ENCODE data around the gene DAPK1. TPM values are rescaled to one million over a fixed set of nuclear protein-coding genes. Genes with fewer than 3 reads are reported as not detected.

Gene DAPK1
- total RNA-seq, 1 experiment from 2014 or later: not detected

DNA sequence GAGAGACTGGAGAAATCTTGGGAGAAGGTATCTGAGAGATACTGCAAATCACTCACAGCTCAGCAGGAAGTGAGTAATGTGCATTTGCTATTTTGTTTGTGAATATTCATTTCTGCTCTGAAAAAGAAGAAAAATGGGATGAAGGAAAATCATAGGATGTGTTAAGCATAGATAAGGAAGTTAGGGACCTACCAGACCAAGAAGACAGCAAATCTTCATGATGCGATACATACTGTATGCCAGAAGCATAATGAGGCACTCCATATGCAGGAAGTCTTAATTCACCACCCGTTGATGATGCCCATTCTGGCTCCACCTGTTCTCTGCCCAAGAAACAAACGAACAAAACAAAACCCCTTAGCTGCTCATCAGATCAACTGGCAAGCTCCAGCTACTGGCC, 6.1 kb upstream of the DAPK1 start:
- no peak overlapping the region for H3K4me2 ChIP-seq (ENCODE audit: low read depth, low read length, poor library complexity, severe bottlenecking)
- H3K36me3 ChIP-seq (ENCODE audit: insufficient read depth, low read length): no peaks in the 10 kb centered on the region
- no peaks in the 10 kb centered on the region for H3K27me3 ChIP-seq (ENCODE audit: low read length)
- DNase-seq: no peak
- no peak overlapping the region for H3K4me3 ChIP-seq (ENCODE audit: low read length)
- no peak overlapping the region for H2AFZ ChIP-seq (ENCODE audit: low read length)
- H3K9me2 ChIP-seq (replicated peaks; ENCODE audit: insufficient read depth, low read length): no peaks in the 10 kb centered on the region
- H3K9me3 ChIP-seq (ENCODE audit: low read length): no peaks in the 10 kb centered on the region
- H3K79me2 ChIP-seq (ENCODE audit: low read length): no peaks in the 10 kb centered on the region
- no peaks in the 10 kb centered on the region for H4K20me1 ChIP-seq (ENCODE audit: insufficient read depth, low read depth, low read length)
- H3K27ac ChIP-seq (ENCODE audit: low read length): no peak overlapping the region
- H3K4me1 ChIP-seq (ENCODE audit: low read length): no peaks in the 10 kb centered on the region
- H3K9ac ChIP-seq (ENCODE audit: low read length): no peak overlapping the region

DNA sequence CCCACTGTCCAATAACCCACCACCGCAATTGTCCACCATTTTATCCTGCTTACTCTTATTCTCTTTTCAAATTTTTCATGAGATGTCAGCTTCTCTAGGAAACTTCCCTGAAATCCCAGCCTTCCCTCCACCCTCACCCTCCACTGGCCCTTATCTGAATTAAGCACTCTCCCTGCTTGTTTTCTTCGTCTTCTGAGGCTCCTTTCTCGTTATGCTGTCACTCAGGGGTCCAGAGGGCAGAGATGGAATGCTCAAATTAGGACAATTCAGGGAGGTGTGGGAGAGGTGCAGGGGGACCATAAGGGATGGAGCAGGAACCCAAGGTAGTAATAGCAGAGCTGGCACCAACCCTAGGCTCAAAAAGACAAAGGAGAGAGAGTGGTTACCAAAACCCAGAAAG, 5.0 kb upstream of the DAPK1 start:
- H2AFZ ChIP-seq (ENCODE audit: low read length): no peak overlapping the region

DNA sequence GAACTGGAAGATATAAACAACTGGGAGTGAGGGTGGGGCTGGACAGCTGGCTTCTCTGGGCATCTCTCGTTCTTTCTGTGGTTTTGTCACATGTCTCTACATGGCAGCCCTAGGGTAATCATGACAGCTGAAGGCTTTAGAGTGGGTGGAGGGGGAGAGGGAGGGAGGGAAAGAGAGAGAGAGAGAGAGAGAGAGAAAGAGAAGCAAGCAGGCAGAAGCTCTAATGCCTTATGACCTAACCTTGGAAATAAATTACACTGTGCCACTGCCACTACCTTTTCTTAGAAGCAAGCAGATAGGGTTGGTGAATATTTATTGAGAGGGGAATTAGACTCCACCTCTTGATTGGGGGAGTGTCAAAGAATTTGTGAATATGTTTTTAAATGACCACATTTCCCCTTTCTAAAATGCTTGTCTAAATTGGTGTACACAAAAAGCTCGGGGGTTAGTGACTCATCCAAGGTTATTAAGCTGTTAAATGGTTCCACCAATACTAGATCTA, 2.6 kb upstream of the DAPK1 start:
- Histone ChIP-seq H3K27me3 (ENCODE audit: low read length) (no peaks in the 10 kb centered on the region), H3K79me2 (ENCODE audit: low read length) (no peaks in the 10 kb centered on the region), H3K27ac (ENCODE audit: low read length) (no peak overlapping the region), H3K9ac (ENCODE audit: low read length) (no peak overlapping the region), H3K36me3 (ENCODE audit: insufficient read depth, low read length) (no peaks in the 10 kb centered on the region), H3K4me2 (ENCODE audit: low read depth, low read length, poor library complexity, severe bottlenecking) (no peak overlapping the region), H3K4me1 (ENCODE audit: low read length) (no peaks in the 10 kb centered on the region), H2AFZ (ENCODE audit: low read length) (no peak overlapping the region), H3K9me3 (ENCODE audit: low read length) (no peaks in the 10 kb centered on the region), H3K9me2 (replicated peaks; ENCODE audit: insufficient read depth, low read length) (no peaks in the 10 kb centered on the region), H4K20me1 (ENCODE audit: insufficient read depth, low read depth, low read length) (no peaks in the 10 kb centered on the region), H3K4me3 (ENCODE audit: low read length) (no peak overlapping the region)
- DNase-seq: no peak

More for the DNA sequence above, 5.0 kb upstream of the DAPK1 start:
- DNase-seq: no peak
- no peaks in the 10 kb centered on the region for H4K20me1 ChIP-seq (ENCODE audit: insufficient read depth, low read depth, low read length)
- H3K36me3 ChIP-seq (ENCODE audit: insufficient read depth, low read length): no peaks in the 10 kb centered on the region
- H3K9me3 ChIP-seq (ENCODE audit: low read length): no peaks in the 10 kb centered on the region
- no peaks in the 10 kb centered on the region for H3K4me1 ChIP-seq (ENCODE audit: low read length)
- no peaks in the 10 kb centered on the region for H3K27me3 ChIP-seq (ENCODE audit: low read length)
- no peak overlapping the region for H3K4me2 ChIP-seq (ENCODE audit: low read depth, low read length, poor library complexity, severe bottlenecking)
- H3K9ac ChIP-seq (ENCODE audit: low read length): no peak overlapping the region
- H3K9me2 ChIP-seq (replicated peaks; ENCODE audit: insufficient read depth, low read length): no peaks in the 10 kb centered on the region
- H3K27ac ChIP-seq (ENCODE audit: low read length): no peak overlapping the region
- no peak overlapping the region for H3K4me3 ChIP-seq (ENCODE audit: low read length)
- no peaks in the 10 kb centered on the region for H3K79me2 ChIP-seq (ENCODE audit: low read length)

DNA sequence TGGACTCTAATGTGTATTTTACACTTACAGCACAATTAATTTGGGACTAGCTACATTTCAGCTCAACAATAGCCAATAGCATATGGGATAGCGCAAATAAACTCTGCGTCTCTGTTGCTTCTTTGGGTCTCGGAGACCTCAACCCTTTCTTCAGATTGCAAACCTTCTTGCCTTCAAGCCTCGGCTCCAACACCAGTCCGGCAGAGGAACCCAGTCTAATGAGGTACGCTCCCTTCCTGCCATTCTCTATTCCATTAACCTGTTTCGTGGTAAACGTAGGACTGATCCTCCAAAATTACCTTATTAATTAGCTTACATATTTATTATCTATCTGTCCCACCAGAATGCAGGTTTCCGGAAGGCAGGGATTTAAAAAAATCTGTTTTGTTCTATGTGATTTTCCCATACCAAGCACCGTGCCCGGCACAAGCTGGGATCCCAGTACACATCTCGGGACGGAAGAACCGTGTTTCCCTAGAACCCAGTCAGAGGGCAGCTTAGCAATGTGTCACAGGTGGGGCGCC, 525 bp upstream of the DAPK1 start:
- H3K4me3 ChIP-seq (ENCODE audit: low read length): no peak overlapping the region
- H3K9ac ChIP-seq (ENCODE audit: low read length): no peak overlapping the region
- H3K27me3 ChIP-seq (ENCODE audit: low read length): no peaks in the 10 kb centered on the region
- H3K9me2 ChIP-seq (replicated peaks; ENCODE audit: insufficient read depth, low read length): no peaks in the 10 kb centered on the region
- no peak overlapping the region for H3K4me2 ChIP-seq (ENCODE audit: low read depth, low read length, poor library complexity, severe bottlenecking)
- H3K79me2 ChIP-seq (ENCODE audit: low read length): no peaks in the 10 kb centered on the region
- no peaks in the 10 kb centered on the region for H3K36me3 ChIP-seq (ENCODE audit: insufficient read depth, low read length)
- no peak for DNase-seq
- H3K9me3 ChIP-seq (ENCODE audit: low read length): no peaks in the 10 kb centered on the region
- H3K4me1 ChIP-seq (ENCODE audit: low read length): no peaks in the 10 kb centered on the region
- no peak overlapping the region for H3K27ac ChIP-seq (ENCODE audit: low read length)
- H4K20me1 ChIP-seq (ENCODE audit: insufficient read depth, low read depth, low read length): no peaks in the 10 kb centered on the region
- H2AFZ ChIP-seq (ENCODE audit: low read length): no peak overlapping the region

DNA sequence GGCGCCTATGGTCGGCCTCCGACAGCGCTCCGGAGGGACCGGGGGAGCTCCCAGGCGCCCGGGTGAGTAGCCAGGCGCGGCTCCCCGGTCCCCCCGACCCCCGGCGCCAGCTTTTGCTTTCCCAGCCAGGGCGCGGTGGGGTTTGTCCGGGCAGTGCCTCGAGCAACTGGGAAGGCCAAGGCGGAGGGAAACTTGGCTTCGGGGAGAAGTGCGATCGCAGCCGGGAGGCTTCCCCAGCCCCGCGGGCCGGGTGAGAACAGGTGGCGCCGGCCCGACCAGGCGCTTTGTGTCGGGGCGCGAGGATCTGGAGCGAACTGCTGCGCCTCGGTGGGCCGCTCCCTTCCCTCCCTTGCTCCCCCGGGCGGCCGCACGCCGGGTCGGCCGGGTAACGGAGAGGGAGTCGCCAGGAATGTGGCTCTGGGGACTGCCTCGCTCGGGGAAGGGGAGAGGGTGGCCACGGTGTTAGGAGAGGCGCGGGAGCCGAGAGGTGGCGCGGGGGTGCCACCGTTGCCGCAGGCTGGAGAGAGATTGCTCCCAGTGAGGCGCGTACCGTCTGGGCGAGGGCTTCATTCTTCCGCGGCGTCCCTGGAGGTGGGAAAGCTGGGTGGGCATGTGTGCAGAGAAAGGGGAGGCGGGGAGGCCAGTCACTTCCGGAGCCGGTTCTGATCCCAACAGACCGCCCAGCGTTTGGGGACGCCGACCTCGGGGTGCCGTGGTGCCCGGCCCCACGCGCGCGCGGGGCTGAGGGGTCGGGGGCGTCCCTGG, 561 bp downstream of the DAPK1 start:
- Histone ChIP-seq H3K9me3 (ENCODE audit: low read length) (no peaks in the 10 kb centered on the region), H3K4me2 (ENCODE audit: low read depth, low read length, poor library complexity, severe bottlenecking) (no peak overlapping the region), H3K27ac (ENCODE audit: low read length) (no peak overlapping the region), H3K27me3 (ENCODE audit: low read length) (no peaks in the 10 kb centered on the region), H3K4me3 (ENCODE audit: low read length) (no peak overlapping the region), H3K36me3 (ENCODE audit: insufficient read depth, low read length) (no peaks in the 10 kb centered on the region), H3K79me2 (ENCODE audit: low read length) (no peaks in the 10 kb centered on the region), H2AFZ (ENCODE audit: low read length) (no peak overlapping the region), H4K20me1 (ENCODE audit: insufficient read depth, low read depth, low read length) (no peaks in the 10 kb centered on the region), H3K9me2 (replicated peaks; ENCODE audit: insufficient read depth, low read length) (no peaks in the 10 kb centered on the region), H3K4me1 (ENCODE audit: low read length) (no peaks in the 10 kb centered on the region), H3K9ac (ENCODE audit: low read length) (no peak overlapping the region)
- no peak for DNase-seq

DNA sequence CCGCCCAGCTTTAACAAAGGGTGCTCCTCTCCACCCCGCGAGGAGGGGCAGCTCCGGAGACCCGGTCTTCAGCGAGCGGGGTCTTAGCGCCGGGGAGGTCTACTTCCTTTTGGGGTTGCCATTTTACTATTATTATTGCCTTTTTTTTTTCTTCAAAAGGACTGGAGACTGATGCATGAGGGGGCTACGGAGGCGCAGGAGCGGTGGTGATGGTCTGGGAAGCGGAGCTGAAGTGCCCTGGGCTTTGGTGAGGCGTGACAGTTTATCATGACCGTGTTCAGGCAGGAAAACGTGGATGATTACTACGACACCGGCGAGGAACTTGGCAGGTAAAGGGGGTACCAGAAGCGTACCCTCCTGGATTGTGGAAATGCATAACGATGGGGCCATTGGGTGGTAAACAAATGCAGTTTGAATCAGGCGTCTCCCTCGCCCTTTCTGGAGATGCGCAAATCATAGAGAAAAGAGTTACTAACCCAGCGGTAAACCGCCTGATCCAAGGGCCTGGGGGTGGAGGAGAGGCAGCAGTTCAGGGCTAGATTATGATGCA, 1.2 kb downstream of the DAPK1 start:
- H3K36me3 ChIP-seq (ENCODE audit: insufficient read depth, low read length): no peaks in the 10 kb centered on the region
- H3K9me3 ChIP-seq (ENCODE audit: low read length): no peaks in the 10 kb centered on the region
- DNase-seq: no peak
- no peak overlapping the region for H3K4me2 ChIP-seq (ENCODE audit: low read depth, low read length, poor library complexity, severe bottlenecking)
- no peak overlapping the region for H3K9ac ChIP-seq (ENCODE audit: low read length)
- H3K27me3 ChIP-seq (ENCODE audit: low read length): no peaks in the 10 kb centered on the region
- H3K27ac ChIP-seq (ENCODE audit: low read length): no peak overlapping the region
- H2AFZ ChIP-seq (ENCODE audit: low read length): no peak overlapping the region
- H4K20me1 ChIP-seq (ENCODE audit: insufficient read depth, low read depth, low read length): no peaks in the 10 kb centered on the region
- no peak overlapping the region for H3K4me3 ChIP-seq (ENCODE audit: low read length)
- H3K4me1 ChIP-seq (ENCODE audit: low read length): no peaks in the 10 kb centered on the region
- H3K79me2 ChIP-seq (ENCODE audit: low read length): no peaks in the 10 kb centered on the region
- H3K9me2 ChIP-seq (replicated peaks; ENCODE audit: insufficient read depth, low read length): no peaks in the 10 kb centered on the region

DNA sequence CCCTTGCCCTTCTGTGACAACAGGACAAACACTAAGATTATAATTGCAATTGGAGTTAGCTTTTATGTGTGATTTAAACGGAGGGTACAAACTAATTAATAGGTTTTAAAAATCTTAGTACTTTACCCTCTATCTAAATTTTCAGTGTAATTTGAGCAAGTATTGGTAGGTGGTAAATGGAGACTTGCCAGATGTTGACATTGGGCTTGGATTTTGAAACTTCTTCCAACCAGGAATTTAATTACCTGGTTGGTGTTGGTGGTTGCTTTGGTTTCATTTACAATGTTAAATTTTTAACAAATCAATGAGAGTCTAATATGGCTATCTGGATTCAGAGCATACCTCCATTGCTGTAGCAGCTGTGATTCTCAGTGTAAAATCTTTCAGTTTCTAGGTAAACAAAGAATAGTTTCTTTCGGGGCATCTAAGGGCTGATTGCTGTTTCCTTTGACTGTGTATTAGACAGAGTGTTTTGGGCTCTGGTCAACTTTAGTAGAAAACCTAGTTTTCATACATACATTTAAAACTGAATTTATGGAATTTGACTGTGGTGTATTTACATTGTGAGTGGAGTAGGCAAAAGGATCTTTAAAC, 1.9 kb downstream of the DAPK1 start:
- Histone ChIP-seq H3K4me3 (ENCODE audit: low read length) (no peak overlapping the region), H3K9ac (ENCODE audit: low read length) (no peak overlapping the region), H3K4me2 (ENCODE audit: low read depth, low read length, poor library complexity, severe bottlenecking) (no peak overlapping the region)

DNA sequence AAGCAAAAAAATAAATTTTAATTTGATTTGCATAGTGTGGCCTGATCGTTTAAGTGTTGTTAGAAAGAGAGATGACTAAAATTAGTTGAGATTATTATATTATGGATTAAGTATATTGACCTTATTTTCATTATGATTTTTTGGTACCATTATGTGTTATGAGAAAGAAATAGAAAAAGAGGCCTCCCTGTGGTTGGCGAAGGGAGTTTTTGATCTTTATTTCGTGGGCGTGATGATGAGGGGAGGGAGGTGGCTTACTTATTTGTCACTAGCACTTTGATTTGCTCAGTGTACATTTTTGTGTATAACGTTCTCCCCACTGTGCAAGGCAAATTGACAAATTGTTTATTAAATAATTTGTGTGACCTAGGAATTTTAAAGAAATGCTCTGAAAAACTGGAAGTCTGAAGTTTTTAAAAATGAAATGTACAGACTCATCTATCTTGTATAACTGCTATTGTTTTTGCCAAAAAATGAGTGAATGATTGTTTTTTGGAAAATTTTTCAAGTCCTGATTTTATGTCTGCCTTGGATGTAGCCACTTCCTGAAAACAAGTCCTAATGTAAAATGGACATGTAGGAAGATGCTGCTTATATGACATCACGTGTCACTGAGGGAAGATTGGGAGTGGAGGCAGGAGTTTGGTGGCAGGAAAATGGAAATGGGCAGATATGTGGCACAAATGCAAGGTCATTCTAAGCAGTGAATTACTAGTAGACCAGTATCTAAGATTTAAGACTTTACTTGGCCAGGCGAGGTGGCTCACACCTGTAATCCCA, 3.0 kb downstream of the DAPK1 start:
- Histone ChIP-seq H2AFZ (ENCODE audit: low read length) (no peak overlapping the region), H3K4me2 (ENCODE audit: low read depth, low read length, poor library complexity, severe bottlenecking) (no peak overlapping the region), H3K27me3 (ENCODE audit: low read length) (no peaks in the 10 kb centered on the region), H3K9me2 (replicated peaks; ENCODE audit: insufficient read depth, low read length) (no peaks in the 10 kb centered on the region), H3K36me3 (ENCODE audit: insufficient read depth, low read length) (no peaks in the 10 kb centered on the region), H3K4me3 (ENCODE audit: low read length) (no peak overlapping the region), H3K4me1 (ENCODE audit: low read length) (no peaks in the 10 kb centered on the region), H3K27ac (ENCODE audit: low read length) (no peak overlapping the region), H3K9me3 (ENCODE audit: low read length) (no peaks in the 10 kb centered on the region), H3K79me2 (ENCODE audit: low read length) (no peaks in the 10 kb centered on the region), H4K20me1 (ENCODE audit: insufficient read depth, low read depth, low read length) (no peaks in the 10 kb centered on the region), H3K9ac (ENCODE audit: low read length) (no peak overlapping the region)
- DNase-seq: no peak

More for the DNA sequence above, 1.9 kb downstream of the DAPK1 start:
- no peaks in the 10 kb centered on the region for H3K79me2 ChIP-seq (ENCODE audit: low read length)
- no peaks in the 10 kb centered on the region for H3K9me3 ChIP-seq (ENCODE audit: low read length)
- H3K27me3 ChIP-seq (ENCODE audit: low read length): no peaks in the 10 kb centered on the region
- DNase-seq: no peak
- no peak overlapping the region for H2AFZ ChIP-seq (ENCODE audit: low read length)
- no peaks in the 10 kb centered on the region for H4K20me1 ChIP-seq (ENCODE audit: insufficient read depth, low read depth, low read length)
- no peaks in the 10 kb centered on the region for H3K9me2 ChIP-seq (replicated peaks; ENCODE audit: insufficient read depth, low read length)
- H3K27ac ChIP-seq (ENCODE audit: low read length): no peak overlapping the region
- no peaks in the 10 kb centered on the region for H3K4me1 ChIP-seq (ENCODE audit: low read length)
- no peaks in the 10 kb centered on the region for H3K36me3 ChIP-seq (ENCODE audit: insufficient read depth, low read length)

Data from Karpas-422 (cell line).